Hepatic stellate cell (primary cell): ENCODE data around the gene CRACR2A.

ENCODE experiments used
- DNase-seq: peaks from one replicate; pipeline ENCODE4 v3.0.0; 2011; ENCODE audit warnings: low spot score

Gene CRACR2A

GRCh38 chr12:3615862-3616261 lies 137.0 kb downstream of the CRACR2A start:
- DNase-seq, result no peak

GRCh38 chr12:3614806-3615466 lies 138.0 kb downstream of the CRACR2A start:
- no peak for DNase-seq

- DNase-seq, result no peak
Measured at GRCh38 chr12:3613641-3614395, 139.1 kb downstream of the CRACR2A start.

- no peak for DNase-seq
Measured at GRCh38 chr12:3611860-3612703, 140.8 kb downstream of the CRACR2A start.

GRCh38 chr12:3607821-3608220 lies 145.1 kb downstream of the CRACR2A start:
- DNase-seq, result no peak

GRCh38 chr12:3607039-3607720 lies 145.7 kb downstream of the CRACR2A start:
- DNase-seq, result no peak

GRCh38 chr12:3606128-3606527 lies 146.8 kb downstream of the CRACR2A start:
- DNase-seq, result no peak

GRCh38 chr12:3605692-3606091 lies 147.2 kb downstream of the CRACR2A start:
- DNase-seq, result no peak

- no peak for DNase-seq
Measured at GRCh38 chr12:3604748-3605586, 147.9 kb downstream of the CRACR2A start.

GRCh38 chr12:3604286-3604685 lies 148.6 kb downstream of the CRACR2A start:
- no peak for DNase-seq

GRCh38 chr12:3603576-3603975 lies 149.3 kb downstream of the CRACR2A start:
- DNase-seq, result no peak

- no peak for DNase-seq
Measured at GRCh38 chr12:3602488-3602887, 150.4 kb downstream of the CRACR2A start.

GRCh38 chr12:3601461-3602150 lies 151.3 kb downstream of the CRACR2A start:
- no peak for DNase-seq

- DNase-seq, result no peak
Measured at GRCh38 chr12:3600951-3601350, 152.0 kb downstream of the CRACR2A start.

- no peak for DNase-seq
Measured at GRCh38 chr12:3600039-3600720, 152.7 kb downstream of the CRACR2A start.

- no peak for DNase-seq
Measured at GRCh38 chr12:3598896-3599860, 153.7 kb downstream of the CRACR2A start.

- no peak for DNase-seq
Measured at GRCh38 chr12:3597526-3598210, 155.2 kb downstream of the CRACR2A start.

GRCh38 chr12:3596703-3597415 lies 156.1 kb downstream of the CRACR2A start:
- no peak for DNase-seq
